Activated CD4-positive, CD25-positive, alpha-beta regulatory T cell treated with anti-CD3 and anti-CD28 coated beads, Interleukin-2, amount 50 U/mL, for 16 hours (primary cell): ENCODE results near the gene SLC34A1.

Source experiments
- DNase-seq: peaks from one replicate; pipeline ENCODE4 v3.0.0-alpha.2; 2020; ENCODE audit warnings: low read depth, low spot score

SLC34A1 gene

DNA sequence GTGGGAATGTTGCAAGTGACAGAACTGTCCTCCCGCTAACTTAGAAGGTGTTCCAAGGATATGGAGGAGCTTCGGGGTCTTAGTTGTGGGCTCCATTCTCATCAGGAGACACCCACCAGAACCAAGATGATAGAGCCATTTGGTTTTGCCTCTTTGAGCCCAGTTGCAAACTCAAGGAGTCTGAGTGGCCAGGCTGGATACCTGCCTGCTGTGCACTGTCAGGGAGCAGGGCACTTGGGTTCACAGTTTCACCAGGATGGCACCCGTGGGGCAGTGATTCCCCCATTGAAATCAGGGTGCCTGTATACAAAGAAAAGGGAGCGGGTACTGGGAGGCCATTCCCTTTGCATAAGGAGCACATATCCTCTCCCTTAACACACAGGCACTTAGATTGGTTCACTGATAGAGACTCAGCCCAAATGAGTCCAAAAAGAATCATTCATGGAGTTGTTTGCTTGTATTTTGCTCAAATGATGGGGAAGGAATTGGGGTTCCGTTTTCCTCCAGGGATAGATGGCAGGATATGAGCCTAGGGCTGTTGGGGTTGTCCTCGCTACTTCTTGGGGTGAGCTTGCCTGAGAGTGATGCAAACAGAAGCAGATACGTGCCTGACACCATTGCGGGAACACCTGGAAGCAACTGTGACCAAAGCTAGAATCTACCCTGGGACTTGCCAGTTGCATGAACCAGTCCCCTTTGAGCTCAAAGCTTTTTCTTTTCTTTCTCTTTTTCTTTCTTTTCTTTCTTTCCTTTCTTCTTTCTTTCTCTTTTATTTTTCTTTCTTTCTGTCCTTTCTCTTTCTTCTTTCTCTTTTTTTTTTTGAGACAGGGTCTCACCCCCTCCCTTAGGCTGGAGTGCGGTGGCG lies 61.0 kb downstream of the SLC34A1 start:
- DNase-seq: no peak

DNA sequence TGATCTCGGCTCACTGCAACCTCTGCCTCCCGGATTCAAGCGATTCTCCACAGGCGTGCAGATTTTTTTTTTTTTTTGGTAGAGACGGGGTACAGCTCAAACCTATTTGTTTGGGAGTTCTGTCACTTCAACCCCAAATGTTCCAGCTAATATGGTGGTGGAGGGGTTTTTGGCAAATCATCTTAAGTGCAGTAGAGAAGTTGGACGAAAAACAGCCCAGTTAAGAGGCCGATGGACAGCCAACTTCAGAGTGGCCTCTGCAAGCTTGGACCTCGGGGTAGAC lies 61.6 kb downstream of the SLC34A1 start:
- no peak for DNase-seq

DNA sequence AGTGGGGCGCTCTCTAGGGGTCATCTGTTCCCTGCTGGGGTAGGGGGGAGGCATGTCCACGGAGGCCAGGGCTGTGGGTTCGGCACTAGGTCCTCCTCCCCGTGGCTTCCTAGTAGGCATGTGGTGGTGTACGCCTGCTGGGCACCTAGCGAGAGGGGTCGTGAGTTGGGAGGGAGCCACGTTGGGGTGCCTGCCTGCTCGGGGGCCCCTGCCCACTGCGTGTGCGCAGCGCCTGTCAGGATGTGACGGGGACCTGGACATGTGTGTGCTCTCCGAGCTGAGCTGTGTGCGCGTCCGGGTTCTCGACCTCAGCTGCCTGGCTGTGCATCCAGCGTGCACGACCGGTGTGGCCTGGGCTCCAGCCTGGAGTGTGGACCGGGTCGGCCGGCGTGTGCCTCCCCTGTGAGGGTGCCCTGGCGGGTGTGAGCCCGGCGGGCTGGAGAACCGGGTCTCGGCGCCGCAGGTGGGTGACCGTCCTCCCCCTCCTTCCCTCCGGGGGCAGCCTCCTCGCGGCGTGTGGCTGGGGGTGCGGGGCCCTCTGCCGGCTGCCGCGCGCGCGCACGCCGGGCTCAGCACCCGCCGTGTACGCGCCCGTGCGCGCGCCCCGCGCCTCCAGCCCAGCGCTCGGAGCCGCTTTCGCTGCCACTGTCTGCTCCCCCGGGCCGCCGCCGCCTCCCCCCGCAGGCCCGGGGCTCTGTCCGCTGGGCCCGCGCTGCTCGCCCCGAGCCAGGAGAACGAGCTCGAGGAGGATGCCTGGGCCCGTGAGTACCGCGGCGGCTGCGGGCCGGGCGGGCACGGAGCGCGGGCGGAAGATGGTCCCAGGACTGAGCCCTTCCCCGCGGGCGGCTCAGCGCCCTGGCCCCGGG lies 62.2 kb downstream of the SLC34A1 start, which contains the start of gene PRR7:
PRR7 (plus strand) TSS at position 615 of the 866 bp plus-strand sequence. CDS start 8,254 bp downstream, outside the sequence.
- DNase-seq: peak; percentile 40

DNA sequence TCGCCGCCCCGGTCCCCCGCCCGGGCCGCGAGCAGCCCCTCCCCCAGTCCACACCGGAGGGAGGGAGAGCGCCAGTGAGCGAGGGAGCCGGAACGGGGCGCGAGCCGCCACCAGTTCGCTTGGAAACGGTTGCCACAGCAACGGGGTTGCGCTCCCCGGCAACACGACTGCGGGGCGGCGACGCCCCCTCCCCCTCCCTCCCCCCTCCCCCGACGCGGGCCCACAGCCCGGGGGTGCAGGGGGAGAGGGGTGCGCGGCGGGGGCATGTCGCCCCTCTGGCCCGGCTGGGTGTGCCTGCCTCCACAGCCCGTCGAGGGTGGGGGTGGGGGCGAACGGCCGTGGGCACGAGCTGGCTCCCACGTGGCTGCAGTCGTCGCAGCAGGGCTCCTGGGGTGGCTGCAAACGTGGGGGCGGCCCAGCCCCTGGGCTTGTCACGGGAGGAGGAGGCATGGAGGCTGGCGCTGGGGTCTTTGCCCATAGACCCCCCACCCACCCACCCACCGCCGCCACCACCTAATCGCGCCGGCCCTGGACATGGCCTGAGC lies 62.9 kb downstream of the SLC34A1 start:
- peak; percentile 42 for DNase-seq

DNA sequence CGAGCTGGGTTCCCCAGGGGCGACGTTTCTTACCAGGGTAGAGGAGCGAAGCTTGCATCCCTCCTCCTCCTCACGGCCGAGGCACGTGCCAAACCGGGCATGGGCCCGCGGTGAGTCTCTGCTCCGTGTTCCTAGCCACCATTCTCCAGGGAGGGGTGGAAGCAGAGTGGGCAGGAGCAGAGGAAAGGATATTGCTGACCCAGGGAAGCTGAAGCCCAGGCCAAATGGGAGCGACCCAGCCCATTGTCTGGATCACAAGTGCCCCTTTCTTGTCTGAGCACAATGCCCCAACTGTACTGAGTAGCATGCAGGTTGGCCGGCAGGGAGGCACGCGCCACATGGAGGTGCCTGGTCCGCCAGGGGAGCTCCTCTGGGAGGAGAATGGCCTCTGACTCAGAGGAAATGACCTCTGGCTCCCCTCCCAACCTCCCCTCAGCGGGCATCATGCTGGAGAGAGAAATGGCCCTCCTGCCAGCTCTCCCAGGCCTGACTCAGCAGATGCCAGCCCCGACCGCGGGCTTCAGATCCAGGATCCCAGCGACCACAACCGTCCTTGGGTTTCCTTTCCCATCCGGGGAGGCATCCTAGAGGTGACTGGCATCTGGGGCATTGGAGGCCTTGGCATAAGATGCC lies 63.5 kb downstream of the SLC34A1 start:
- no peak for DNase-seq
